A673 (cell line): ENCODE results near the gene YDJC. TPM values are rescaled to one million over a fixed set of nuclear protein-coding genes. Genes with fewer than 3 reads are reported as not detected.

ENCODE experiments used
- BruUV-seq: library from RNA; stranded (reverse); fragments of 400-500 nt; replicated peaks from 2 replicates; lab custom pipeline; 2021; lab: Mats Ljungman, UMichigan
- CTCF ChIA-PET: fragments of 300-600 bp; sonication (Branson Sonifier 250); formaldehyde crosslinking; loops from one replicate; lab custom pipeline; 2022; ENCODE audit warnings: antibody characterized with exemption; lab: Charles Lee
- POLR2A ChIA-PET: fragments of 300-600 bp; sonication (Branson Sonifier 250); formaldehyde crosslinking; loops from one replicate; lab custom pipeline; 2022; ENCODE audit warnings: antibody characterized with exemption; ENCODE audit not compliant: low non-redundant PET; lab: Charles Lee
- DNase-seq: peaks from one replicate; pipeline ENCODE4 v3.0.0-alpha.2; 2015; ENCODE audit warnings: low spot score
- H3K27ac ChIP-seq: fragments of 200-600 bp; sonication (generic); 2 replicates; pipeline ENCODE4 v1.5.1; 2016; ENCODE audit warnings: mixed run types, low read depth, mild to moderate bottlenecking, mixed read lengths, antibody characterized with exemption, low read length; ENCODE audit not compliant: poor library complexity, severe bottlenecking
- H3K27me3 ChIP-seq: fragments of 200-600 bp; sonication (generic); replicated peaks from 2 replicates; pipeline ENCODE4 v1.6.1; 2017; ENCODE audit warnings: mixed run types, low read depth, mild to moderate bottlenecking, mixed read lengths, antibody characterized with exemption, low read length; ENCODE audit not compliant: insufficient read depth, poor library complexity
- H3K36me3 ChIP-seq: fragments of 200-600 bp; sonication (generic); 2 replicates; pipeline ENCODE4 v1.6.1; 2016; ENCODE audit warnings: mixed run types, mild to moderate bottlenecking, mixed read lengths, antibody characterized with exemption, low read length; ENCODE audit not compliant: insufficient read depth, poor library complexity, severe bottlenecking
- H3K4me1 ChIP-seq: fragments of 200-600 bp; sonication (generic); 2 replicates; pipeline ENCODE4 v1.6.1; 2017; ENCODE audit warnings: mixed run types, mild to moderate bottlenecking, mixed read lengths, antibody characterized with exemption, low read length; ENCODE audit not compliant: insufficient read depth, poor library complexity, severe bottlenecking
- H3K4me3 ChIP-seq: fragments of 200-600 bp; sonication (generic); 2 replicates; pipeline ENCODE4 v1.5.1; 2016; ENCODE audit warnings: low read depth, mixed run types, mild to moderate bottlenecking, mixed read lengths, low read length; ENCODE audit not compliant: poor library complexity, severe bottlenecking
- H3K9me3 ChIP-seq: fragments of 200-600 bp; sonication (generic); 2 replicates; pipeline ENCODE4 v1.6.1; 2016; ENCODE audit warnings: mixed run types, low read depth, mild to moderate bottlenecking, mixed read lengths, antibody characterized with exemption, low read length; ENCODE audit not compliant: poor library complexity, severe bottlenecking
- EZH2 ChIP-seq: fragments of 200-600 bp; sonication (generic); IDR thresholded peaks from 2 replicates; pipeline ENCODE4 v1.6.1; 2017; ENCODE audit warnings: borderline replicate concordance, low read depth, mild to moderate bottlenecking, mixed read lengths, antibody characterized with exemption, low read length; ENCODE audit not compliant: poor library complexity, severe bottlenecking
- intact Hi-C: fragments of 100-400 bp; cut with micrococcal nuclease; formaldehyde crosslinking; loops from one replicate; pipeline ENCODE4 v1.10.0; 2022; ENCODE audit not compliant: unreplicated experiment
- total RNA-seq: library from RNA; stranded (reverse); gene quantifications from 2 replicates; pipeline ENCODE4 v1.2.3, GENCODE V29; 2021
- TF ChIP-seq, protein P1 (sequence below): fragments of 300-800, 200-600 bp; sonication (generic); conservative IDR thresholded peaks from 2 replicates; pipeline ENCODE4 v1.5.1; 2017; ENCODE audit warnings: low read depth, mild to moderate bottlenecking, antibody characterized with exemption, low read length, moderate library complexity, mixed read lengths

The YDJC gene
- total RNA-seq, 1 experiment from 2014 or later = 33.8 TPM

DNA sequence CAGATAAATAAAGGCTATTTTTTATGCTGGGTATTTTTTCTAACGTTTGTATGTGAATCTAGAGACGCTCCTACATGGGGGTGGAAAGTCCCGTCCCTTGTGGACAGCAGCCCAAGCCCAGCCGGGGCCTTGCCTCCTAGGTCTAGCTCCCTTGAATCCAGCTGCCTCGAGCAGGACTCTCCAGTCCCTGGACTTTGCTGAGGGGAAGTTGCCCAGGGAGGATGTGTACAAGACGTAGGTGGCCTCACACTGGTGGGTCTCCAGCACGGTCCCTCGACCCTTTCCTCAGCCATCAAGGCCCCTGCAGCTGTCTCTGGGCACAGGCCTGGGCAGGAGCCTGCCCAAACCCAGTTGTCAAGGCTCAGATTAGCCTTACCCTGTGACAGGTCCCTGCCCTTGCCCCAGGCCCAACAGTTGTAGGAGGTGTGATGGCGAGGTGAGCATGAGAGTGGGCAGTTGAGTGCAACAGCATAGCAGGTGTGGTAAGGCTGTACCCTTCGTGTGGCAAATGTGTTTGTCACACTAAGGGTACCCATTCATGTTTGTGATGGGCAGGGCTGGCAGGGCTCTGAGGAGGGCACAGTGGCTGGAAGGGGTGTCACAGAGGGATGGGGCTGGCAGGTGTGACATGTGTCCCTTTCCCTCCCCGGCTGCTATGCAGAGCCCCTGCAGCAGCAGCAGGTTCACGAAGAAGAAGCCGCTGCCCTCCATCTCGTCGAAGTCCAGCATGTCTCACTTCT is 6.1 kb upstream of the YDJC start:
- ChIA-PET CTCF (no interaction called here), POLR2A (no interaction called here)
- no peaks in the 10 kb centered on the region for H3K27me3 ChIP-seq
- BruUV-seq = no TSS peak
- H3K36me3 ChIP-seq = no peaks in the 10 kb centered on the region
- no peaks in the 10 kb centered on the region for H3K9me3 ChIP-seq
- no peak overlapping the region for H3K4me3 ChIP-seq
- no peak overlapping the region for H3K27ac ChIP-seq
- no peak for DNase-seq
- TF ChIP-seq EZH2 = no peak
- TF ChIP-seq, protein P1, sequence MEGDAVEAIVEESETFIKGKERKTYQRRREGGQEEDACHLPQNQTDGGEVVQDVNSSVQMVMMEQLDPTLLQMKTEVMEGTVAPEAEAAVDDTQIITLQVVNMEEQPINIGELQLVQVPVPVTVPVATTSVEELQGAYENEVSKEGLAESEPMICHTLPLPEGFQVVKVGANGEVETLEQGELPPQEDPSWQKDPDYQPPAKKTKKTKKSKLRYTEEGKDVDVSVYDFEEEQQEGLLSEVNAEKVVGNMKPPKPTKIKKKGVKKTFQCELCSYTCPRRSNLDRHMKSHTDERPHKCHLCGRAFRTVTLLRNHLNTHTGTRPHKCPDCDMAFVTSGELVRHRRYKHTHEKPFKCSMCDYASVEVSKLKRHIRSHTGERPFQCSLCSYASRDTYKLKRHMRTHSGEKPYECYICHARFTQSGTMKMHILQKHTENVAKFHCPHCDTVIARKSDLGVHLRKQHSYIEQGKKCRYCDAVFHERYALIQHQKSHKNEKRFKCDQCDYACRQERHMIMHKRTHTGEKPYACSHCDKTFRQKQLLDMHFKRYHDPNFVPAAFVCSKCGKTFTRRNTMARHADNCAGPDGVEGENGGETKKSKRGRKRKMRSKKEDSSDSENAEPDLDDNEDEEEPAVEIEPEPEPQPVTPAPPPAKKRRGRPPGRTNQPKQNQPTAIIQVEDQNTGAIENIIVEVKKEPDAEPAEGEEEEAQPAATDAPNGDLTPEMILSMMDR = no peak
- H3K4me1 ChIP-seq = no peaks in the 10 kb centered on the region
- intact Hi-C loops = no loop called here

DNA sequence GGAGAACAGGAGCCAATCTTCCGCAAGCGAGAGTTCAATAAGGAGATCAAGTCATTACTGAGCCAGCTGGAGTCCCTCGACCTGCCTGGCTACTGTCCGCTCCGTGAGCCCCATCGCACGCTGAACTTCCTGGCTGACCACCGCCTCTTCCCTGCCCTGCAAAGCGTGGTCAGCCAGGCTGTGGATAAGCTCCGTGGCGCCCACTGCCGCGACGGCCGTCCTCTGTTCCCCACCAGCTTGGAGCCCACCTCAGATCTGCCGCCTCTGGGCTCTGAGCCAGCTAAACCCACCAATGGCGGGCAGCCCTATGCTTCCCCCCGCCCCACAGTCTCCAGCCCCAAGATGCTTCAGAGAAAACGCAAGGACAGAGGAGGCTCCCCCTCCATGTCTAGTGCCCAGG is 5.0 kb upstream of the YDJC start:
- Histone ChIP-seq H3K27ac (no peak overlapping the region), H3K4me1 (no peaks in the 10 kb centered on the region), H3K36me3 (no peaks in the 10 kb centered on the region), H3K9me3 (no peaks in the 10 kb centered on the region), H3K4me3 (no peak overlapping the region), H3K27me3 (no peaks in the 10 kb centered on the region)
- TF ChIP-seq, protein P1 = no peak
- TF ChIP-seq EZH2 = no peak
- intact Hi-C loops = no loop called here
- no peak for DNase-seq
- ChIA-PET POLR2A (no interaction called here), CTCF (no interaction called here)
- BruUV-seq = no TSS peak

DNA sequence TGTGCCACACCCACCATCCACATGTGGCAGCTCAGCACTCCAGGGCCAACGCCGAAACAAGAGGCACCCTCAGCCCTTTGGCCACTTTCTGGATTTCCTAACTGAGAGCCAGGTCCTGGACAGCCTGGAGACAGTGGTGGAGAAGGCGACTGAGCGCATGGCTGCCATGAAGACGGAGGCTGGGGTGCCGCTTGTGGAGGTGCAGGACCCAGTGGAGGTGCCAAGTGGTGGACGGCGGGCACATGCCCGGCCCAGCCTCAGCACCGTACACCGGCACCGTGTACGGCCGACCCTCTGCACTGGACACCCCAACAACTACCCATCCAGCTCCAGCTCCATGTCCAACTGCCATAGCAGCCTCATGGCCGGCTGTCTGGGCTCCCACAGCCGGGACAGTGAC is 4.3 kb upstream of the YDJC start:
- CTCF ChIA-PET = no interaction called here
- TF ChIP-seq, protein P1 = no peak
- TF ChIP-seq EZH2 = no peak

More for the DNA sequence above, 4.3 kb upstream of the YDJC start:
- Histone ChIP-seq H3K27ac (no peak overlapping the region), H3K4me3 (no peak overlapping the region), H3K36me3 (no peaks in the 10 kb centered on the region), H3K9me3 (no peaks in the 10 kb centered on the region), H3K4me1 (peaks cover 1% of the 10 kb centered on the region), H3K27me3 (no peaks in the 10 kb centered on the region)
- intact Hi-C loops = no loop called here
- no TSS peak for BruUV-seq
- POLR2A ChIA-PET = no interaction called here
- no peak for DNase-seq
